ENCODE measurements around the gene ACVR1B.

DNA sequence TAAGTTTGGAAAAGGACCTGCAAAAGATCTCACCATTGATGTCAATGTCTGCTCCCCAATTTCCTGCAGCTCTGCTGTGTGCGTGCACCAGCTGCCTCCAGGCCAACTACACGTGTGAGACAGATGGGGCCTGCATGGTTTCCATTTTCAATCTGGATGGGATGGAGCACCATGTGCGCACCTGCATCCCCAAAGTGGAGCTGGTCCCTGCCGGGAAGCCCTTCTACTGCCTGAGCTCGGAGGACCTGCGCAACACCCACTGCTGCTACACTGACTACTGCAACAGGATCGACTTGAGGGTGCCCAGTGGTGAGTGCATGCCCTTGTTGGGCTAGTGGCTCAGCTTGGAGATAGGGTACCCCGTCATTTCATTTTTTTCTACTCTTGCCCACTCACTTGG lies 23.7 kb downstream of the ACVR1B start:
- no peak for TF ChIP-seq EZH2 (IDR thresholded peaks at IDR 0.05)
- TF ChIP-seq, protein P1, sequence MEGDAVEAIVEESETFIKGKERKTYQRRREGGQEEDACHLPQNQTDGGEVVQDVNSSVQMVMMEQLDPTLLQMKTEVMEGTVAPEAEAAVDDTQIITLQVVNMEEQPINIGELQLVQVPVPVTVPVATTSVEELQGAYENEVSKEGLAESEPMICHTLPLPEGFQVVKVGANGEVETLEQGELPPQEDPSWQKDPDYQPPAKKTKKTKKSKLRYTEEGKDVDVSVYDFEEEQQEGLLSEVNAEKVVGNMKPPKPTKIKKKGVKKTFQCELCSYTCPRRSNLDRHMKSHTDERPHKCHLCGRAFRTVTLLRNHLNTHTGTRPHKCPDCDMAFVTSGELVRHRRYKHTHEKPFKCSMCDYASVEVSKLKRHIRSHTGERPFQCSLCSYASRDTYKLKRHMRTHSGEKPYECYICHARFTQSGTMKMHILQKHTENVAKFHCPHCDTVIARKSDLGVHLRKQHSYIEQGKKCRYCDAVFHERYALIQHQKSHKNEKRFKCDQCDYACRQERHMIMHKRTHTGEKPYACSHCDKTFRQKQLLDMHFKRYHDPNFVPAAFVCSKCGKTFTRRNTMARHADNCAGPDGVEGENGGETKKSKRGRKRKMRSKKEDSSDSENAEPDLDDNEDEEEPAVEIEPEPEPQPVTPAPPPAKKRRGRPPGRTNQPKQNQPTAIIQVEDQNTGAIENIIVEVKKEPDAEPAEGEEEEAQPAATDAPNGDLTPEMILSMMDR (IDR thresholded peaks at IDR 0.05), result no peak
